ENCODE data around the gene FUZ. TPM values are rescaled to one million over a fixed set of nuclear protein-coding genes. Genes with fewer than 3 reads are reported as not detected.

Gene FUZ
- total RNA-seq, 4 donors from 2014 or later = 20.1 to 40.1 (median 33.3) TPM

DNA sequence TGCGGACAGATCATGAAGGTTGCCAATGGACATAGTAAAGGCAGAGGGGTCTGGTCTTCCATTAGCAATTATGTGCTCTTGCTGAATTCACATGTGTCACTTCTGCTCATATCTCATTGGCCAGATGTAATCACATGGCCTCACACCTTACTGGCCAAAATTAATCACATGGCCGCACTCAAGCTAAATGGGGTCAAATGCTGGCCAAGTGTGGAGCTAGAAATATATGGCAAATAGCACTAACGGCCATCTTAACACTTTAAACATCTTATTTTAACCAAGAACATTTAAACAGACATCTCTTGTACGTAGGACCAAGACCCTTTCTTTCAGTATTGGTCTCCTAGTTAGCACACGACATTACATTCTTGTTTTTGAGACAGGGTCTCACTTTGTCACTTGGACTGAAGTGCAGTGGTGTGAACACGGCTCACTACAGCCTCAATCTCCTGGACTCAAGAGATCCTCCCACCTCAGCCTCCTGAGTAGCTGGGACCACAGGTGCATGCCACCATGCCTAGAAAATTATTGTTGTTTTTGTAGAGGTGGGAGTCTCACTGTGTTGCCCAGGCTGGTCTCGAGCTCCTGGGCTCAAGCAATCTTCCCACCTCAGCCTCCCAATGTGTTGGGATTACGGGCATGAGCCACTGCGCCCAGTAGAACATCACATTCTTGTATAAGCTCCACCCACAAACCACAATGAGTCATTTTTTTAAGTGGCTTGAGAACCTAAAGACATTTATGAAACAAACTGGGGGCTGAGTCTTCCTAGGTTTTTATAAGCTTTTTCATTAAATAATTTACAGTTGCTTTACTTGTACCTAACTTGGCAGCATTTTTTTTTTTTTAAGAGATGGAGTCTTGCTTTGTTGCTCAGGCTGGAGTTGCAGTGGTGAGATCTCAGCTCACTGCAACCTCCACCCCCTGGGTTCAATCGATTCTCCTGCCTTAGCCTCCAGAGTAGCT is 34.9 kb upstream of the FUZ start:
- intact Hi-C loops (cut with DNase I) = no loop called here
- no peaks in the 10 kb centered on the region for H3K9me3 ChIP-seq
- no peak overlapping the region for H3K27ac ChIP-seq
- TF ChIP-seq POLR2A (IDR thresholded peaks at IDR 0.05) = no peak
- TF ChIP-seq, protein P1, sequence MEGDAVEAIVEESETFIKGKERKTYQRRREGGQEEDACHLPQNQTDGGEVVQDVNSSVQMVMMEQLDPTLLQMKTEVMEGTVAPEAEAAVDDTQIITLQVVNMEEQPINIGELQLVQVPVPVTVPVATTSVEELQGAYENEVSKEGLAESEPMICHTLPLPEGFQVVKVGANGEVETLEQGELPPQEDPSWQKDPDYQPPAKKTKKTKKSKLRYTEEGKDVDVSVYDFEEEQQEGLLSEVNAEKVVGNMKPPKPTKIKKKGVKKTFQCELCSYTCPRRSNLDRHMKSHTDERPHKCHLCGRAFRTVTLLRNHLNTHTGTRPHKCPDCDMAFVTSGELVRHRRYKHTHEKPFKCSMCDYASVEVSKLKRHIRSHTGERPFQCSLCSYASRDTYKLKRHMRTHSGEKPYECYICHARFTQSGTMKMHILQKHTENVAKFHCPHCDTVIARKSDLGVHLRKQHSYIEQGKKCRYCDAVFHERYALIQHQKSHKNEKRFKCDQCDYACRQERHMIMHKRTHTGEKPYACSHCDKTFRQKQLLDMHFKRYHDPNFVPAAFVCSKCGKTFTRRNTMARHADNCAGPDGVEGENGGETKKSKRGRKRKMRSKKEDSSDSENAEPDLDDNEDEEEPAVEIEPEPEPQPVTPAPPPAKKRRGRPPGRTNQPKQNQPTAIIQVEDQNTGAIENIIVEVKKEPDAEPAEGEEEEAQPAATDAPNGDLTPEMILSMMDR (IDR thresholded peaks at IDR 0.05) = no peak
- H3K4me3 ChIP-seq (replicated peaks in 1 of 3) = no peak overlapping the region
- peaks cover 13 to 14% of the 10 kb centered on the region in 2 donors for H3K4me1 ChIP-seq
- WGBS, 2 donors = 84 to 91% methylated on average over 10 of the region's 10 CpGs
- no peaks in the 10 kb centered on the region for H3K36me3 ChIP-seq
- H3K27me3 ChIP-seq = no peaks in the 10 kb centered on the region
- no peak for DNase-seq

DNA sequence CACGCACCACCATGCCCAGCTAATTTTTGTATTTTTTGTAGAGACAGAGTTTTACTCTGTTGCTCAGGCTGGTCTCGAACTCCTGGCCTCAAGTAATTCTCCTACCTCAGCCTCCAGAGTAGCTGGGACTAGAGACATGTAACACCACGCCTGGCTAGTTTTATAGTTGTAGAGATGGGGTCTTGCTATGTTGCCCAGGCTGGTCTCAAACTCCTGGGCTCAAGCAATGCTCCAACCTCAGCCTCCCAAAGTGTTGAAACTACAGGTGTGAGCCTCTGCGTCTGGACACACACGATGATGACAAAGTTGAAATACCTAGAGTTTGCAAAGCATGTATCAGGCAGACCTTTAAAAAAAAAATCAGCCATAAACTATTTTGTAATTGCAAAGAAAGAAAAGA is 33.3 kb upstream of the FUZ start:
- 82 to 83% methylated on average over 5 of the region's 5 CpGs for WGBS, 2 donors
- peaks cover 0 to 4% of the 10 kb centered on the region in 2 donors for H3K4me1 ChIP-seq
- intact Hi-C loops (cut with DNase I) = no loop called here
- H3K27ac ChIP-seq = no peak overlapping the region
- no peaks in the 10 kb centered on the region for H3K27me3 ChIP-seq
- TF ChIP-seq, protein P1 (IDR thresholded peaks at IDR 0.05) = no peak
- no peak for TF ChIP-seq POLR2A (IDR thresholded peaks at IDR 0.05)
- no peak for DNase-seq
- no peak overlapping the region for H3K4me3 ChIP-seq (replicated peaks in 1 of 3)
- no peaks in the 10 kb centered on the region for H3K9me3 ChIP-seq
- no peaks in the 10 kb centered on the region for H3K36me3 ChIP-seq

DNA sequence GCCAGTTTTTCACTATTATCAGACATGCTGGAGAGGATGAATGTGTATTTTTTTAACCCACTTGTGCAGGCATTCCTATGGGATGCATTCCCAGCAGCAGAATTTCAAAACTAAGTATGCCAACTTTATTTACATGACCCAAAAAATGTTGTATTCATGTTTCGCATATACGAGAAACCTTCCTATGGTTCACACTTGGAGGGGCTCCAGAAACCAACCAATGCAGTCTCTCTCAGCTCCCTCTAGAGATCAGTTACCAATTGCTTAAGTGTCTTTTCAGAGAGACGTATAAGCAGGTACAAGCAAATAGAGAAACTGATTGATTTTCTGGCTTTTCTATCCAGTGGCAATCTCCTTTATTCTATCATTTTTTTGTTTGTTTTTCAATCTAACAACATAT is 32.3 kb upstream of the FUZ start:
- no peaks in the 10 kb centered on the region for H3K27me3 ChIP-seq
- TF ChIP-seq POLR2A (IDR thresholded peaks at IDR 0.05) = no peak
- TF ChIP-seq, protein P1 (IDR thresholded peaks at IDR 0.05) = no peak
- H3K36me3 ChIP-seq = no peaks in the 10 kb centered on the region
- no peak overlapping the region for H3K27ac ChIP-seq
- intact Hi-C loops (cut with DNase I) = no loop called here
- no peak for DNase-seq
- no peak overlapping the region for H3K4me3 ChIP-seq (replicated peaks in 1 of 3)
- WGBS, 2 donors = 64 to 85% methylated on average over 3 of the region's 3 CpGs
- peaks cover 0 to 4% of the 10 kb centered on the region in 2 donors for H3K4me1 ChIP-seq
- no peaks in the 10 kb centered on the region for H3K9me3 ChIP-seq

DNA sequence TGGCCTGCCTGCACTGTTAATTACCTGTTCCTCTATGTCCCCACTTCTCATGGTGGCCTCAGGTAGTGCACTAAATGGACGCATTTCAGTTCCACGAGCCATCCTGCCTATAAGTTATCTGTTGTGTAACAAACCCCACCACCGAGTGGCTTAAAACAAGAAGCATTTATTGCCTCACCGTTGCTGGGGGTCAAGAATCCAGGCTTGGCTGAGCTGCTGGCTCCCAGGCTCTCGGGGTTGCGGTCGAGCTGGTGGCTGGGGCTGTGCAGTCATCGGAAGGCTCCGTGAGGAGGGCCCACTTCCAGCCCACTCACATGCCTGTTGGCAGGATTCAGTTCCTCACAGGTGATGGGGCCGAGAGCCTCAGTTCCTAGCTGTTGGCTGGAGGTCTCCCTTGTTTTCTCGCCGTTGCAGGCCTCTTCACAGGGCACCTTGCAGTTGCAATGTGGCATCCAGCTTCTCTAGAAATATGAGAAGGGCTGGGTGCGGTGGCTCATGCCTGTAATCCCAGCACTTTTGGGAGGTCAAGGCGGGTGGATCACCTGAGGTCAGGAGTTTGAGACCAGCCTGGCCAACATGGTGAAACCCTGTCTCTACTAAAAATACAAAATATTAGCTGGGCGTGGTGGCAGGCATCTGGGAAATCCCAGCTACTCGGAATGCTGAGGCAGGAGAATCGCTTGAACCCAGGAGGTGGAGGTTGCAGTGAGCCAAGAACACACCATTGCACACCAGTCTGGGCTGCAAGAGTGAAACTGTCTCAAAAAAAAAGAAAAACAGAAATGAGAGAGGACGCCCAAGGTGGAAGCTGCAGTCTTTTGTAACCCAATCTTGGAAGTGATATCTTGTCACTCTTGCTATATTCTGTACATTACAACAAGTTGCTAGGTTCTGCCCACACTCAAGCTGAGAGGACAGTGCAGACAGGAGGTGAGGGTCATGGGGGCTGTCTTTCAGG is 31.3 kb upstream of the FUZ start:
- no peak for TF ChIP-seq POLR2A (IDR thresholded peaks at IDR 0.05)
- TF ChIP-seq, protein P1 (IDR thresholded peaks at IDR 0.05) = no peak
- Histone ChIP-seq H3K27me3 (no peaks in the 10 kb centered on the region), H3K4me3 (replicated peaks in 1 of 3) (no peak overlapping the region), H3K36me3 (peaks cover 1 to 4% of the 10 kb centered on the region in 2 donors), H3K4me1 (no peaks in the 10 kb centered on the region), H3K9me3 (no peaks in the 10 kb centered on the region), H3K27ac (no peak overlapping the region)
- DNase-seq = no peak
- intact Hi-C loops (cut with DNase I) = no loop called here
- 89 to 92% methylated on average over 13 to 17 of the region's 18 CpGs for WGBS, 2 donors

Measured in thyroid gland (tissue), 4 donors.